ENCODE data around the gene ANO3. TPM values are rescaled to one million over a fixed set of nuclear protein-coding genes. Genes with fewer than 3 reads are reported as not detected.

The ANO3 gene
- total and polyA plus RNA-seq, 4 donors: under 0.01 to 2.0 (median 0.40) TPM

- Histone ChIP-seq H3K9me3 (ENCODE audit: control insufficient read depth in 4 of 4, low read length in 3 of 4) (no peaks in the 10 kb centered on the region), H3K27ac (ENCODE audit: low read depth in 1 of 2, low read length in 2 of 2) (no peak overlapping the region), H3K4me1 (ENCODE audit: control insufficient read depth in 4 of 4, insufficient read depth in 4 of 4, low read length in 3 of 4) (no peaks in the 10 kb centered on the region), H3K4me3 (ENCODE audit: low read depth in 1 of 3, low read length in 3 of 3) (no peak overlapping the region), H3K27me3 (ENCODE audit: control insufficient read depth in 4 of 4, insufficient read depth in 4 of 4, low read length in 3 of 4) (peaks cover 0 to 10% (median 0%) of the 10 kb centered on the region in 4 donors), H3K9ac (ENCODE audit: low read depth in 1 of 2, low read length in 2 of 2) (no peak overlapping the region), H3K36me3 (ENCODE audit: control insufficient read depth in 4 of 4, insufficient read depth in 3 of 4, low read depth in 1 of 4, low read length in 3 of 4) (no peaks in the 10 kb centered on the region)
- DNase-seq (ENCODE audit: low spot score): no peak
- TF ChIP-seq SP1 (IDR thresholded peaks at IDR 0.05) (no peak), NR2F2 (IDR thresholded peaks at IDR 0.05) (no peak), ATF3 (IDR thresholded peaks at IDR 0.05) (no peak), HNF4G (IDR thresholded peaks at IDR 0.05) (no peak), YY1 (IDR thresholded peaks at IDR 0.05) (no peak), TAF1 (conservative IDR thresholded peaks at IDR 0.05) (no peak), EGR1 (IDR thresholded peaks at IDR 0.05; ENCODE audit: low read depth in 2 of 2) (no peak), RXRA (IDR thresholded peaks at IDR 0.05) (no peak)
- WGBS: 60% methylated on average over 2 of the region's 2 CpGs
Observed at GRCh38 chr11:26324270-26324669, 7.7 kb upstream of the ANO3 start.

GRCh38 chr11:26326793-26327400 is 5.0 kb upstream of the ANO3 start:
- no peaks in the 10 kb centered on the region for H3K9me3 ChIP-seq (ENCODE audit: control insufficient read depth in 4 of 4, low read length in 3 of 4)
- no peak overlapping the region for H3K9ac ChIP-seq (ENCODE audit: low read depth in 1 of 2, low read length in 2 of 2)
- peaks cover 0 to 2% (median 0%) of the 10 kb centered on the region in 4 donors for H3K4me1 ChIP-seq (ENCODE audit: control insufficient read depth in 4 of 4, insufficient read depth in 4 of 4, low read length in 3 of 4)
- no peak overlapping the region for H3K4me3 ChIP-seq (ENCODE audit: low read depth in 1 of 3, low read length in 3 of 3)
- H3K27ac ChIP-seq (ENCODE audit: low read depth in 1 of 2, low read length in 2 of 2): no peak overlapping the region
- no peak for DNase-seq (ENCODE audit: low spot score)
- TF ChIP-seq CTCF (IDR thresholded peaks at IDR 0.05; ENCODE audit: low read depth, low read length, missing input control) (no peak), REST (IDR thresholded peaks at IDR 0.05) (no peak), FOXA1 (IDR thresholded peaks at IDR 0.05) (no peak), GABPA (IDR thresholded peaks at IDR 0.05 in 1 of 2, conservative IDR thresholded peaks at IDR 0.05 in 1 of 2) (no peak), YY1 (IDR thresholded peaks at IDR 0.05) (no peak), TAF1 (conservative IDR thresholded peaks at IDR 0.05) (no peak), NR2F2 (IDR thresholded peaks at IDR 0.05) (no peak), RXRA (IDR thresholded peaks at IDR 0.05) (no peak), HNF4G (IDR thresholded peaks at IDR 0.05) (no peak), ATF3 (IDR thresholded peaks at IDR 0.05) (no peak), SP1 (IDR thresholded peaks at IDR 0.05) (no peak), JUND (IDR thresholded peaks at IDR 0.05) (no peak), HNF4A (conservative IDR thresholded peaks at IDR 0.05) (no peak)
- peaks cover 0 to 10% (median 3%) of the 10 kb centered on the region in 4 donors for H3K27me3 ChIP-seq (ENCODE audit: control insufficient read depth in 4 of 4, insufficient read depth in 4 of 4, low read length in 3 of 4)
- no peaks in the 10 kb centered on the region for H3K36me3 ChIP-seq (ENCODE audit: control insufficient read depth in 4 of 4, insufficient read depth in 3 of 4, low read depth in 1 of 4, low read length in 3 of 4)
- WGBS: 85% methylated on average over 4 of the region's 4 CpGs
